Mesodermal cell (in vitro differentiated cells): ENCODE results near the gene AFG3L2. TPM values are rescaled to one million over a fixed set of nuclear protein-coding genes. Genes with fewer than 3 reads are reported as not detected.
A peak's percentile ranks its signal among the peaks of the same experiment; 100 is the strongest.

Source experiments
- H3K27ac ChIP-seq: 2 replicates; pipeline ENCODE4 v1.7.0; 2013; ENCODE audit warnings: mild to moderate bottlenecking, low read depth, low read length, moderate library complexity; ENCODE audit not compliant: severe bottlenecking
- H3K36me3 ChIP-seq: 2 replicates; pipeline ENCODE4 v1.7.1; 2013; ENCODE audit warnings: mild to moderate bottlenecking, low read length, moderate library complexity; ENCODE audit not compliant: control insufficient read depth, insufficient read depth
- H3K4me1 ChIP-seq: one replicate; pipeline ENCODE4 v1.7.1; 2013; ENCODE audit warnings: mild to moderate bottlenecking, low read length; ENCODE audit not compliant: insufficient read depth, control insufficient read depth, poor library complexity, severe bottlenecking
- H3K4me3 ChIP-seq: 2 replicates; pipeline ENCODE4 v1.7.0; 2013; ENCODE audit warnings: low read length, control low read depth, mild to moderate bottlenecking; ENCODE audit not compliant: insufficient read depth, poor library complexity, severe bottlenecking; ENCODE audit errors: extremely low read depth
- H3K9me3 ChIP-seq: 2 replicates; pipeline ENCODE4 v1.7.1; 2013; ENCODE audit warnings: mild to moderate bottlenecking, low read length, moderate library complexity; ENCODE audit not compliant: control insufficient read depth
- WGBS, 2 experiments: methylation state at CpG; one replicate each; pipeline ENCODE4 v1.1.5; 2013; ENCODE audit warnings: missing lambda C conversion rate in 2 of 2; ENCODE audit not compliant: insufficient coverage in 2 of 2; 5-methylcytosine and 5-hydroxymethylcytosine counted together
- polyA plus RNA-seq, 2 experiments: library from polyadenylated mRNA; stranded (reverse); fragments of 50-300 nt; gene quantifications; one replicate each; pipeline ENCODE4 v1.2.3, GENCODE V29; 2013

Gene AFG3L2
- 32.3 TPM for polyA plus RNA-seq (2013, experiment 1 of 2)
- polyA plus RNA-seq (2013, experiment 2 of 2), result 31.0 TPM

DNA sequence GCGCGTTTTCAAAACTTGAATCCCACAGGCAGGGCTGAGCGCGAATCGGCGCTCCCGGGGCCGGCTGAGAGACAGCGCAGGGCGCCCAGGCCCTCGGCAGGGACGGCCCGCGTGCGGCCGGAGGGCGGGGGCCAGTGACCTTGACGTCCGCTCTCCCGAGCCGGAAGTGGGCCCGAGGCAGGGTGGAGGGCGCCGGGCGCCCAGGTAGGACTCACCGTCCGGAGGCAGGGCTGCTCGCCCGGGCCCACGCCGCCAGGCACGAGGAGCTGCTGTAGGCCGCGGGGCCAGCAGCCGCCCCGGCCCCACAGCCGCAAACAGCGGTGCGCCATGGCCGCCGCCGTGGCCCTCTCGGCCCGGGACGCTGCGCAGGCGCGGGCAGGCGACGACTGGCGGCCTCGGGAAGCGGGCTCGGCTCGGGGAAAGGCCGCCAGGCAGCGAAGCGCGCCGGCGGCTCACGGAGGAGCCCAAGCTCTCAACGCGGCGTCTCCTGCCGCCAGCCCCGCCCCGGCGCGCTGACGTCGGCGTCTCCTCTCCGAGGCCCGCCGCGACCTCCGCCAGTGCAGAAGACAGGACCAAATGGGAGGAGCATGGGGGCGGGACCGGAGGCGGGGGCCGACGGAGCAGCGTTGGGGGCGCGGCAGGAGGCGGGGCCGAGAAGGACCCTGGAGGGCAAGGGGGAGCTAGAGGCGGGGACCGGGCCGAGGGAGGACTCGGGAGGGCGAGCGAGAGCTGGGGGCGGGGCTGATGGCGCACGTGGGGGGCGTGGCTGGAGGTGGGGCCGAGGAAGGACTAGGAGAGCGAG is at the start of gene AFG3L2:
TSS of gene AFG3L2 (minus strand) at position 474 of the 802 bp plus-strand sequence. CDS start at position 329, 145 bp downstream.
- H3K4me1 ChIP-seq, result peaks cover 4% of the 10 kb centered on the region
- H3K4me3 ChIP-seq, result peak within 1 kb of the TSS; percentile 63
- H3K27ac ChIP-seq, result peak within 1 kb of the TSS; percentile 99
- H3K9me3 ChIP-seq, result no peaks in the 10 kb centered on the region
- WGBS, 2 experiments, result 0 to 1% methylated on average over 46 to 75 of the region's 100 CpGs
- peaks cover 15% of the 10 kb centered on the region for H3K36me3 ChIP-seq

- 95% methylated on average over 2 of the region's 4 CpGs; no CpG with 5 or more reads in 1 of the 2 experiments for WGBS, 2 experiments
- Histone ChIP-seq H3K4me3 (no peak overlapping the region), H3K36me3 (peaks cover 24% of the 10 kb centered on the region), H3K9me3 (no peaks in the 10 kb centered on the region), H3K4me1 (peaks cover 2% of the 10 kb centered on the region), H3K27ac (no peak overlapping the region)
These were observed 47.2 kb upstream of the AFG3L2 start for GRCh38 chr18:12424252-12424651.

DNA sequence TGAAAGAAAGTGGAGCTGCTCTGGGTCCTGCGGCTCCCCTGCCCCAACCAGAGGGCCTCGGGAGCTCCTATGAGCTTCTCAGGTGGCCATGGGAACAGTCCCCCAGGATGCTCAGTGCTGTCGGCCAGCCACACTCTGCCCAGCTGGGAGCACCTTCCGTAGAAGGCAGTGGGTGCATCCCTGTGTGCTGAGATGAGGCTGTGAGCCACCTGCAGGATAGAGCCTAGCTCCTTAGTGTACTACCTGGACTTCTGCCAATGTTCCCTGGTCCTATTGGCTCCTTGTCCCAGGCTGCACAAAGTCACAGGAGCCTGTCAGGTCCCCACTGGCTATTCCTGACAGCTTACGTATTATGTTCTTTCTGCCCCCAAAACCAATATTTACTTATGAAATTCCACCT is 46.8 kb upstream of the AFG3L2 start:
- no peak overlapping the region for H3K27ac ChIP-seq
- WGBS, 2 experiments, result 94 to 95% methylated on average over 4 of the region's 5 CpGs
- H3K4me3 ChIP-seq, result no peak overlapping the region
- peaks cover 24% of the 10 kb centered on the region for H3K36me3 ChIP-seq
- H3K9me3 ChIP-seq, result no peaks in the 10 kb centered on the region
- H3K4me1 ChIP-seq, result peaks cover 2% of the 10 kb centered on the region

GRCh38 chr18:12423393-12423792 is 46.4 kb upstream of the AFG3L2 start:
- H3K9me3 ChIP-seq, result no peaks in the 10 kb centered on the region
- no peak overlapping the region for H3K4me3 ChIP-seq
- H3K27ac ChIP-seq, result no peak overlapping the region
- peaks cover 21% of the 10 kb centered on the region for H3K36me3 ChIP-seq
- 96% methylated on average over 8 to 10 of the region's 10 CpGs for WGBS, 2 experiments
- peaks cover 2% of the 10 kb centered on the region for H3K4me1 ChIP-seq

DNA sequence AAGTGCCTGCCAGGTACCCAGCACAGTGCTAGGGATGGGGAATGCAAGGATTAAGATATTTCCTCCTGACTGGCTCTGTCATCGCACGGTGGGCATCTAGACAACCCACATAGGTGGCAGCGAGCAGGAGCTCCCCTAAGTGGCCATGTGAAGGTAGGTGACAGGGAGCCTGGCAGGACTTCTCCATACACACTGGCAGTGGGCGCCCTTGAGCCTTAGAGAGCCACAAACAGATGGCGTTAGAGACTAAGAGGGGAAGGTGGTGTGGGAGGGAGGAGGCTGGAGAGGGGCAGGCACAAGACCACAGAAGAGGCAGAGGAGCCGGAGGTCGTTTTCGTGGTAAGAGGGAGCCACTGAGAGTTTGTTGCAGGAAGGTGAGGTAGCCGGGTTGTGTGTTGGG is 45.9 kb upstream of the AFG3L2 start:
- Histone ChIP-seq H3K27ac (no peak overlapping the region), H3K4me1 (peaks cover 2% of the 10 kb centered on the region), H3K36me3 (peaks cover 20% of the 10 kb centered on the region), H3K4me3 (no peak overlapping the region), H3K9me3 (no peaks in the 10 kb centered on the region)
- WGBS, 2 experiments, result 87 to 88% methylated on average over 8 to 9 of the region's 9 CpGs

DNA sequence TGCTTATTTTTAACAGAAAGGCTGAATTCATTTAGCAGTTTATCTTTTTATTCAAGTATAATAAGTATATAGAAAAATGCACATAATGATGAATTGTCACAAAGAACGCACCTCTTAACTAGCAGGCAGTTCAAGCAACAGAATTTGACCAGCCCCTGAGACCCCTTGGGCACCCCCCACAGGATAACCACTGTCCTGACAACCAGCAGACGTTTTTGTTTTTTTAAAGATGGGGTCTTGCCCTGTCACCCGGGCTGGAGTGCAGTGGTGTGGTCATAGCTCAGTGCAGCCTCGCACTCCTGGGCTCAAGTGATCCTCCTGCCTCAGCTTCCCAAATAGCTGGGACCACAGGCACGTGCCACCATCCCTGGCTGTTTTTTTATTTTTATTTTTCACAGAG is 44.7 kb upstream of the AFG3L2 start:
- WGBS, 2 experiments, result 76 to 95% methylated on average over 4 of the region's 5 CpGs
- Histone ChIP-seq H3K36me3 (peaks cover 13% of the 10 kb centered on the region), H3K27ac (no peak overlapping the region), H3K4me3 (no peak overlapping the region), H3K4me1 (peaks cover 2% of the 10 kb centered on the region), H3K9me3 (no peaks in the 10 kb centered on the region)

DNA sequence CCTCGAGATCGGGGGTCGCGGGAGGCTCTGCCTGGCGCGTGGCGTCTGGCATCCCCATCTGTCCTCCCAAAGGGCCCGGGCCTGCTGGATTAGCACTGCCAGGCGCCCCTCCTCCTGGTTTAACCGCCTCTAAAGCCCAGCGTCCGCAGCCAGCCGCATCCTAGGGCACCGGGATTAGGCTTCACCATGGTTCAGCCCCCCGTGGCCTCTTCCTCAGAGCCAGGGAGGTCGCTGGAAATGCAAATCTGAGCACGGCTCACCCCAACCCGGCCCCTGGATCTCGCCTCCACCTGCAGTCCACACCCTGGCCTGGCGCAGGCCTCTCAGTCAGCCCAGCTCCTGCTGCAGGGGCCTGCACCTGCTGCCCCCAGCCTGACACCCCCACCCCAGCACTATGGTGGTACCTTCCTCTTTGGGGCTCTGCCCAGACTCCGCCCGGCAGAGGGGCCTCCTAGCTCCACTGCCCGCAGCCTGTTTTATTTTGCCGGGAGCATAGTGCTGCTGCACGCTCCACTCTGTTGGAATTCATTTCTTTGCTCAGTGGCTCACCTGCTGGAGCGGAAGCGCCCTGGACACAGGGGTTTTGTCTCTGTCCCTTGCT is 43.9 kb upstream of the AFG3L2 start:
- Histone ChIP-seq H3K9me3 (no peaks in the 10 kb centered on the region), H3K36me3 (peaks cover 10% of the 10 kb centered on the region), H3K4me3 (no peak overlapping the region), H3K27ac (no peak overlapping the region), H3K4me1 (peaks cover 7% of the 10 kb centered on the region)
- WGBS, 2 experiments, result 38 to 50% methylated on average over 14 to 23 of the region's 27 CpGs

GRCh38 chr18:12417687-12418086 is 40.7 kb upstream of the AFG3L2 start:
- peaks cover 19% of the 10 kb centered on the region for H3K4me1 ChIP-seq
- peaks cover 14% of the 10 kb centered on the region for H3K36me3 ChIP-seq
- WGBS, 2 experiments, result 64 to 78% methylated on average over 3 to 4 of the region's 4 CpGs
- no peak overlapping the region for H3K27ac ChIP-seq
- no peak overlapping the region for H3K4me3 ChIP-seq
- no peaks in the 10 kb centered on the region for H3K9me3 ChIP-seq

DNA sequence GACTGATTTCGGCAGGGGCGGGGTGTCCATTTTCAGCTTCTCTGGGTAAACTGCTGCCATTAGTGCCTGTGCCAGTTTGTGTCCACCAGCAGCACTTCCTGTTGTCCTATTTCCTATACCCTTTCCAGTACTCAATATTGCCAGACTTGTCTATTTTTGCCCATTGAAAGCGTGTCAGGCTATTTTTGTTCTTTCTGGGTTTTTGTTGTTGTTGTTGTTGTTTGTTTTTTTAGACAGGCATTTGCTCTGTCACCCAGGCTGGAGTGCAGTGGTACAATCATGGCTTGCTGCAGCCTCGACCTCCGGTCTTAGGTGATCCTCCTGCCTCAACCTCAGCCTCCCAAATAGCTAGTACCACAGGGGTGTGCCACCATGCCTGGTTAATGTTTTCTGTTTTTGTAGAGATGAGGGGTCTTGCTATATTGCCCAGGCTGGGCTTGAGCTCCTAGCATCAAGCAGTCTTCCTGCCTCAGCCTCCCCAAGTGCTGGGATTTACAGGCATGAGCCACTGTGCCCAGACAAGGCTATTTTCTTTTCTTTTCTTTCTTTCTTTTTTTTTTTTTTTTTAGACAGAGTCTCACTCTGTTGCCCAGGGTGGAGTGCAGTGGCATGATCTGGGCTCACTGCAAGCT is 39.2 kb upstream of the AFG3L2 start:
- Histone ChIP-seq H3K36me3 (peaks cover 17% of the 10 kb centered on the region), H3K27ac (peak overlapping the region; percentile 60), H3K4me3 (no peak overlapping the region), H3K4me1 (peaks cover 19% of the 10 kb centered on the region), H3K9me3 (no peaks in the 10 kb centered on the region)
- 88 to 90% methylated on average over 4 of the region's 5 CpGs for WGBS, 2 experiments

- Histone ChIP-seq H3K27ac (no peak overlapping the region), H3K36me3 (peaks cover 18% of the 10 kb centered on the region), H3K4me1 (peaks cover 22% of the 10 kb centered on the region), H3K9me3 (no peaks in the 10 kb centered on the region), H3K4me3 (no peak overlapping the region)
- WGBS, 2 experiments, result 100% methylated on average over 1 to 2 of the region's 3 CpGs
These were observed 34.4 kb upstream of the AFG3L2 start for GRCh38 chr18:12411456-12411855.
